ENCODE data around the gene DNAJC3. TPM values are rescaled to one million over a fixed set of nuclear protein-coding genes. Genes with fewer than 3 reads are reported as not detected.

Gene DNAJC3
- total and polyA plus RNA-seq, 2 of the 13 experiments (the other 11 are each of a cell fraction or from before 2014, with no cell fraction given), result 10.4 to 48.2 TPM

DNA sequence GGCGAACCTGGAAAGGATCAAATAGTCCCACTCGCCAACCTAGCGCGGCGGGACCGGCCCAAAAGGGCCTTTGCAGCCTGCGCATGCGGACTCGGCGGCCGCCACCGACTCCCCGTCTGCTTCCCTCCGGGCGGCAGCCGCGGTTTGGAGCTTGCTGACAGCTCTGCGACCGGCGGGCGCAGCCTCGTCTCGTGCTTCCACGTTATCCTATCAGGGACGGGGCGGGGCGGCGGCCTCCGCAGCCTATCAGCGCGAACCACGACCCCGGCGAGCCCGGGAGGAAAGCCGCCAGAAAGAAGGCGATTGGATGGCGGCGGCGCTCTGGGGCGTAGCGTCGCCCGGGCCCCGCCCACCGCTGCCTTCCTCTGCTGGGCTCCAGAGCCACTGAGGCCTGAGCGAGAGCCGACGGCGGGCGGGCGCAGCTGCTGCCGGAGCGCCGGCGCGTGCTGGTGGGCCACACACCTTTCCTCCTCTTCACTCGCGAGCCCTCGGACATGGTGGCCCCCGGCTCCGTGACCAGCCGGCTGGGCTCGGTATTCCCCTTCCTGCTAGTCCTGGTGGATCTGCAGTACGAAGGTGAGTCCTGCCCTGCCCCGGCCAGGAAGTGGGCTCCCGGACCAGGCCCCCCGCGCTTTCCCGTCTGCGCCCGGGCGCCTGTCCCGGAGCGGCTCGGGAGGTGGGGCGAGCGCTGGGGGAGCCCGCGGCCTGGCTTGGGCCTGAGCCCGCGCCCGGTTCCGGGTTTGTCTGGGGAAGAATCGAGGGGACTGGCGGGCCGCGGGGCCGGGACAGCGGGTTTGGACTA lies at the start of gene DNAJC3 (continued):
- TF ChIP-seq TEAD3 (CRISPR knock-in tag; optimal IDR thresholded peaks at IDR 0.05; ENCODE audit: borderline replicate concordance) (no peak), ZNF124 (CRISPR knock-in tag; IDR thresholded peaks at IDR 0.05) (0 out of 2 replicates have a peak, but pooled peaks have one; percentile 18), ZNF629 (CRISPR knock-in tag; conservative IDR thresholded peaks at IDR 0.05) (no peak; the same call in 1 of the 2 replicates), U2AF2 (IDR thresholded peaks at IDR 0.05; ENCODE audit: low read depth, low read length) (no peak), ESRRA (CRISPR knock-in tag; IDR thresholded peaks at IDR 0.05; ENCODE audit: low read depth) (0 out of 2 replicates have a peak, but pooled peaks have one; percentile 10), AGO2 (optimal IDR thresholded peaks at IDR 0.05; ENCODE audit: low read depth, low read length) (peak; percentile 73), ZBTB20 (CRISPR knock-in tag; IDR thresholded peaks at IDR 0.05; ENCODE audit: borderline replicate concordance, low read depth) (peak; percentile 34; the same call in 1 of the 2 replicates), ZNF615 (CRISPR knock-in tag; IDR thresholded peaks at IDR 0.05; ENCODE audit: borderline replicate concordance) (no peak; the same call in 1 of the 2 replicates), ZNF546 (CRISPR knock-in tag; conservative IDR thresholded peaks at IDR 0.05) (peak; percentile 79; the same call in 1 of the 2 replicates), ZNF12 (CRISPR knock-in tag; IDR thresholded peaks at IDR 0.05) (0 out of 2 replicates have a peak, but pooled peaks have one; percentile 20), UBTF (CRISPR knock-in tag; IDR thresholded peaks at IDR 0.05) (peak; percentile 97), ETS1 (CRISPR knock-in tag; IDR thresholded peaks at IDR 0.05) (0 out of 2 replicates have a peak, but pooled peaks have one; percentile 60), BORCS8-MEF2B (CRISPR knock-in tag; IDR thresholded peaks at IDR 0.05) (peak; percentile 19; the same call in 1 of the 2 replicates), CHCHD3 (CRISPR knock-in tag; IDR thresholded peaks at IDR 0.05) (no peak), ZNF432 (CRISPR knock-in tag; IDR thresholded peaks at IDR 0.05; ENCODE audit: borderline replicate concordance) (no peak), MED13 (CRISPR knock-in tag; IDR thresholded peaks at IDR 0.05) (peak; percentile 59; the same call in 1 of the 2 replicates)
- TF ChIP-seq, protein P1, sequence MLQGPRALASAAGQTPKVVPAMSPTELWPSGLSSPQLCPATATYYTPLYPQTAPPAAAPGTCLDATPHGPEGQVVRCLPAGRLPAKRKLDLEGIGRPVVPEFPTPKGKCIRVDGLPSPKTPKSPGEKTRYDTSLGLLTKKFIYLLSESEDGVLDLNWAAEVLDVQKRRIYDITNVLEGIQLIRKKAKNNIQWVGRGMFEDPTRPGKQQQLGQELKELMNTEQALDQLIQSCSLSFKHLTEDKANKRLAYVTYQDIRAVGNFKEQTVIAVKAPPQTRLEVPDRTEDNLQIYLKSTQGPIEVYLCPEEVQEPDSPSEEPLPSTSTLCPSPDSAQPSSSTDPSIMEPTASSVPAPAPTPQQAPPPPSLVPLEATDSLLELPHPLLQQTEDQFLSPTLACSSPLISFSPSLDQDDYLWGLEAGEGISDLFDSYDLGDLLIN (CRISPR knock-in tag; IDR thresholded peaks at IDR 0.05; ENCODE audit: borderline replicate concordance), result no peak
- TF ChIP-seq, protein P2, sequence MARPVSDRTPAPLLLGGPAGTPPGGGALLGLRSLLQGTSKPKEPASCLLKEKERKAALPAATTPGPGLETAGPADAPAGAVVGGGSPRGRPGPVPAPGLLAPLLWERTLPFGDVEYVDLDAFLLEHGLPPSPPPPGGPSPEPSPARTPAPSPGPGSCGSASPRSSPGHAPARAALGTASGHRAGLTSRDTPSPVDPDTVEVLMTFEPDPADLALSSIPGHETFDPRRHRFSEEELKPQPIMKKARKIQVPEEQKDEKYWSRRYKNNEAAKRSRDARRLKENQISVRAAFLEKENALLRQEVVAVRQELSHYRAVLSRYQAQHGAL (CRISPR knock-in tag; IDR thresholded peaks at IDR 0.05; ENCODE audit: not compliant biosample characterization), result no peak
- TF ChIP-seq, protein P3, sequence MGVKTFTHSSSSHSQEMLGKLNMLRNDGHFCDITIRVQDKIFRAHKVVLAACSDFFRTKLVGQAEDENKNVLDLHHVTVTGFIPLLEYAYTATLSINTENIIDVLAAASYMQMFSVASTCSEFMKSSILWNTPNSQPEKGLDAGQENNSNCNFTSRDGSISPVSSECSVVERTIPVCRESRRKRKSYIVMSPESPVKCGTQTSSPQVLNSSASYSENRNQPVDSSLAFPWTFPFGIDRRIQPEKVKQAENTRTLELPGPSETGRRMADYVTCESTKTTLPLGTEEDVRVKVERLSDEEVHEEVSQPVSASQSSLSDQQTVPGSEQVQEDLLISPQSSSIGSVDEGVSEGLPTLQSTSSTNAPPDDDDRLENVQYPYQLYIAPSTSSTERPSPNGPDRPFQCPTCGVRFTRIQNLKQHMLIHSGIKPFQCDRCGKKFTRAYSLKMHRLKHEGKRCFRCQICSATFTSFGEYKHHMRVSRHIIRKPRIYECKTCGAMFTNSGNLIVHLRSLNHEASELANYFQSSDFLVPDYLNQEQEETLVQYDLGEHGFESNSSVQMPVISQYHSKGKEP (CRISPR knock-in tag; IDR thresholded peaks at IDR 0.05), result no peak
